Heart left ventricle (tissue), 13 donors: ENCODE measurements around the gene CCK.

ENCODE experiments used
- POLR2A ChIP-seq, 2 donors: fragments of 450-650 bp; IDR thresholded peaks; one replicate each; pipeline ENCODE4 v1.6.1; 2017; ENCODE audit warnings: antibody characterized with exemption in 2 of 2, mild to moderate bottlenecking in 2 of 2, moderate library complexity in 2 of 2
- TF ChIP-seq, protein P1 (sequence below), 12 donors: fragments of 200-600 bp; sonication (generic) in 4 of 12; IDR thresholded peaks; one replicate each; pipeline versions ENCODE4 v1.5.0 to v1.8.0; 2018 to 2022; ENCODE audit warnings: antibody characterized with exemption in 12 of 12, mild to moderate bottlenecking in 5 of 12
- donor health status: ischemic (EF 13 %, LVEDD 7.1; RV severe dilation, severe dysfunction).
- donor health status: DM: no; HTN: yes; CAD: no.
- donor health status: DM: no; HTN: no; CAD: no.
- donor health status: ischemic (EF 25% LVEDD 6.9; RV normal size, moderate dysfunction).
- donor health status: ischemic (EF 25% LVEDD 5.7; RV mildly dilated, moderate dysfunction).
- donor health status: ischemic (EF 35%, LVEDD 5.7; RV mildly dilated, moderate dysfunction).
- donor health status: nonischemic (EF 11% LVEDD 7.7; RV severe dilation, severe dysfunction).
- donor health status: DM: yes; HTN: yes; CAD: no.
- donor health status: PGD.
- donor health status: ischemic (EF 29% LVEDD 5.4; RV normal size, mild dysfunction).
- donor health status: nonischemic (EF 23%, LVEDD 6.1; RV moderate dilation, normal function).

DNA sequence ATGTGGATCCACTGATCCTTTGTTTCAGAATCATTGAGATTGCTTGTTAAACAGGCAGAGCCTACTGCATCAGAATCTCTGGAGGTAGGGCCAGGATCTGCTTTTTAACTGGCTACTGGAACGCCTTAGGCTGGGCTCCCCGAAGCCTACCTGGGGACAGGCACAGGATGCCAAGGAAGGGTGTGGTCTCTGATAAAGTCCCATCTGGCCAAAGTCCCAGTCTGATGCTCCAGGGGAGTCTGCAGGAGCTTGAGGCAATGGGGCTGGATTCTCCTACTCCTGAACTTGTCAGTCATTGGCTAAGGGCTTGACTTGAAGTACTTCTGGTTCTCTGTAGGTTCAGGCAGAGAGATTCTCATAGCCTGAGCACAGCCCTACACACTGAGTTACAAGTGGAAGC lies 22.4 kb upstream of the CCK start:
- TF ChIP-seq, protein P1, sequence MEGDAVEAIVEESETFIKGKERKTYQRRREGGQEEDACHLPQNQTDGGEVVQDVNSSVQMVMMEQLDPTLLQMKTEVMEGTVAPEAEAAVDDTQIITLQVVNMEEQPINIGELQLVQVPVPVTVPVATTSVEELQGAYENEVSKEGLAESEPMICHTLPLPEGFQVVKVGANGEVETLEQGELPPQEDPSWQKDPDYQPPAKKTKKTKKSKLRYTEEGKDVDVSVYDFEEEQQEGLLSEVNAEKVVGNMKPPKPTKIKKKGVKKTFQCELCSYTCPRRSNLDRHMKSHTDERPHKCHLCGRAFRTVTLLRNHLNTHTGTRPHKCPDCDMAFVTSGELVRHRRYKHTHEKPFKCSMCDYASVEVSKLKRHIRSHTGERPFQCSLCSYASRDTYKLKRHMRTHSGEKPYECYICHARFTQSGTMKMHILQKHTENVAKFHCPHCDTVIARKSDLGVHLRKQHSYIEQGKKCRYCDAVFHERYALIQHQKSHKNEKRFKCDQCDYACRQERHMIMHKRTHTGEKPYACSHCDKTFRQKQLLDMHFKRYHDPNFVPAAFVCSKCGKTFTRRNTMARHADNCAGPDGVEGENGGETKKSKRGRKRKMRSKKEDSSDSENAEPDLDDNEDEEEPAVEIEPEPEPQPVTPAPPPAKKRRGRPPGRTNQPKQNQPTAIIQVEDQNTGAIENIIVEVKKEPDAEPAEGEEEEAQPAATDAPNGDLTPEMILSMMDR (IDR thresholded peaks at IDR 0.05): no peak
- no peak for TF ChIP-seq POLR2A (IDR thresholded peaks at IDR 0.05)
